Measurements from ENCODE around the gene LPCAT3.

DNA sequence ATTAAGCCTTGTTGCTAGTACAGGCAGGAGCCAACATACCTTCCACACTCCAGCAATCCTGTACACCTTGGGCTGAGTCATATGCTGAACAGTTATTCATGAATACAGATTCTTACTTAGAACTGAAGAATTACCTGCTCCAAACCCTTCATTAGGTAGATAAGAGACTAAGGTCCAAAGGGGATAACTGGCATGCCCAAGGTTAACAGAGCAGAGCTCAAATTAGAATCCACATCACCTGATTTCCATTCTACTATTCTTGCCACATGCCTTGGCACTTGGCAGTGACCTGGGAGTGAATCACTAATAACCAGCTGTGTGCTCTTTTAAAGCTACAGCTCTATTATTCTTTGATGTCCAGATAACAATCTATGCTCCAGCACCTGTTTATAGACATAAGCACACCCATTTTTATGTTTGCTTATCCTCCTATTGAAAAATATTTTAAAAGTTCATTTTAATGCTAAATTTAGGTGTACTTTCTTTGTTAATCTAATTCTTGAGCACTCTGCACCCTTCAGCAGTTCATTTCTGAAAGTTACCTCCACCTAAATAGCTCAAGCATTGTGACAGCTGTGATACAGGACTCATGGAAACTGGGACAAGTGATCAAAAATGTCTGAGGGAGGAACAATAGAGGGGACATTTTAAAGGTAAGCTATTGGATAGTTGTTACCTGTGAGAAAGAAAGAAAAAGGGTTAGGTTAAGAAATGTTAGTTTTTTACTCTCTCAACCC lies 19.4 kb downstream of the LPCAT3 start:
- TF ChIP-seq, protein P1, sequence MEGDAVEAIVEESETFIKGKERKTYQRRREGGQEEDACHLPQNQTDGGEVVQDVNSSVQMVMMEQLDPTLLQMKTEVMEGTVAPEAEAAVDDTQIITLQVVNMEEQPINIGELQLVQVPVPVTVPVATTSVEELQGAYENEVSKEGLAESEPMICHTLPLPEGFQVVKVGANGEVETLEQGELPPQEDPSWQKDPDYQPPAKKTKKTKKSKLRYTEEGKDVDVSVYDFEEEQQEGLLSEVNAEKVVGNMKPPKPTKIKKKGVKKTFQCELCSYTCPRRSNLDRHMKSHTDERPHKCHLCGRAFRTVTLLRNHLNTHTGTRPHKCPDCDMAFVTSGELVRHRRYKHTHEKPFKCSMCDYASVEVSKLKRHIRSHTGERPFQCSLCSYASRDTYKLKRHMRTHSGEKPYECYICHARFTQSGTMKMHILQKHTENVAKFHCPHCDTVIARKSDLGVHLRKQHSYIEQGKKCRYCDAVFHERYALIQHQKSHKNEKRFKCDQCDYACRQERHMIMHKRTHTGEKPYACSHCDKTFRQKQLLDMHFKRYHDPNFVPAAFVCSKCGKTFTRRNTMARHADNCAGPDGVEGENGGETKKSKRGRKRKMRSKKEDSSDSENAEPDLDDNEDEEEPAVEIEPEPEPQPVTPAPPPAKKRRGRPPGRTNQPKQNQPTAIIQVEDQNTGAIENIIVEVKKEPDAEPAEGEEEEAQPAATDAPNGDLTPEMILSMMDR (conservative IDR thresholded peaks at IDR 0.05; ENCODE audit: low read length): no peak
- TF ChIP-seq EZH2phosphoT487 (IDR thresholded peaks at IDR 0.05; ENCODE audit: borderline replicate concordance): no peak
